Type B pancreatic cell (in vitro differentiated cells): ENCODE results near the gene IFRD2. TPM values are rescaled to one million over a fixed set of nuclear protein-coding genes. Genes with fewer than 3 reads are reported as not detected.

Experiments
- DNase-seq: peaks from one replicate; pipeline ENCODE4 v3.0.0; 2021; ENCODE audit warnings: mixed read lengths; ENCODE audit not compliant: unreplicated experiment; ENCODE audit errors: extremely low spot score
- H3K27ac Mint-ChIP-seq: 2 replicates; pipeline ENCODE4 v1.8.0; 2021; ENCODE audit warnings: mild to moderate bottlenecking, mixed read lengths
- H3K27me3 Mint-ChIP-seq: 2 replicates; pipeline ENCODE4 v1.8.0; 2021; ENCODE audit warnings: mixed read lengths
- H3K36me3 Mint-ChIP-seq: 2 replicates; pipeline ENCODE4 v1.8.0; 2021; ENCODE audit warnings: mixed read lengths
- H3K4me1 Mint-ChIP-seq: one replicate; pipeline ENCODE4 v1.8.0; 2021; ENCODE audit warnings: mixed read lengths; ENCODE audit not compliant: unreplicated experiment
- H3K4me3 Mint-ChIP-seq: 2 replicates; pipeline ENCODE4 v1.8.0; 2021; ENCODE audit warnings: mild to moderate bottlenecking, mixed read lengths
- H3K9me3 Mint-ChIP-seq: 2 replicates; pipeline ENCODE4 v1.8.0; 2021; ENCODE audit warnings: mixed read lengths
- CTCF ChIP-seq: fragments of 200-600 bp; sonication (generic); conservative IDR thresholded peaks from 2 replicates; pipeline ENCODE4 v1.5.0; 2021; ENCODE audit warnings: antibody characterized with exemption, mild to moderate bottlenecking
- total RNA-seq: library from RNA; stranded (reverse); gene quantifications from 2 replicates; pipeline ENCODE4 v1.2.1, GENCODE V29; 2021; ENCODE audit warnings: low replicate concordance

IFRD2 gene
- total RNA-seq, 1 donor from 2014 or later = 80.5 TPM

DNA sequence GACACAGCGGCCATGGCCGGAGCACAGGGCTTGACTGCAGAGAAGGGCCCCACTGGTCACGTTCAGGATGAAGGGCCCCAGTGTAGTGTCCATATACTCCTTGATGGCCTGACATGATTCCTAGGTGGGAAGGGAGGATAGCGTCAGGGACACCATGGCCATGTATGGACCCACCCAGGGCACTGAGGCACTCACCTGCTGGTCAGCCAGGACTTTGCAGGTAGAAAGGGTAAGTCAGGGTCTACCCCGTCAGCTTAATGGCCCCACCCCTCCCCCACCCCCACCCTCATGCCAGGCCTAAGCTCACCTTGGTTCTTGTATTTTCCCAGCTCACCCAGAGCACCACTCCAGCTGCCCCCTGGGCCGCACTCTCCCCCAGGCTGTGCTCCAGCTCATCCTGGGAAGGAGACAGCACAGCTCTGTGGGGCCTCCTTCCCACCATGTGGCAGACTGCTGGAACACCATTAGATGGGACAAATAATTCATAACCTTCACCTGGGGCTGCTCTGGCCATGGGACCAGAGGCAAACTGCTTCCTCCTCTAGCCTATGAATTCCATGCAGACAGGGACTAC lies 8.5 kb upstream of the IFRD2 start:
- no peaks in the 10 kb centered on the region for H3K27me3 Mint-ChIP-seq
- peak overlapping the region; percentile 99 for H3K27ac Mint-ChIP-seq
- peaks cover 18% of the 10 kb centered on the region for H3K4me1 Mint-ChIP-seq
- no peaks in the 10 kb centered on the region for H3K36me3 Mint-ChIP-seq
- TF ChIP-seq CTCF = no peak
- H3K9me3 Mint-ChIP-seq = no peaks in the 10 kb centered on the region
- DNase-seq = no peak
- H3K4me3 Mint-ChIP-seq = peak overlapping the region; percentile 98

- no peak for TF ChIP-seq CTCF
- no peaks in the 10 kb centered on the region for H3K27me3 Mint-ChIP-seq
- no peaks in the 10 kb centered on the region for H3K9me3 Mint-ChIP-seq
- H3K4me1 Mint-ChIP-seq = peaks cover 18% of the 10 kb centered on the region
- peak overlapping the region; percentile 98 for H3K4me3 Mint-ChIP-seq
- no peak for DNase-seq
- H3K27ac Mint-ChIP-seq = peak overlapping the region; percentile 99
- H3K36me3 Mint-ChIP-seq = no peaks in the 10 kb centered on the region
Measured at GRCh38 chr3:50299929-50300680, 7.9 kb upstream of the IFRD2 start.

GRCh38 chr3:50299638-50299928 lies 7.4 kb upstream of the IFRD2 start:
- Mint-ChIP-seq H3K27me3 (no peaks in the 10 kb centered on the region), H3K9me3 (no peaks in the 10 kb centered on the region), H3K4me3 (peak overlapping the region; percentile 98), H3K4me1 (peaks cover 18% of the 10 kb centered on the region), H3K27ac (peak overlapping the region; percentile 99), H3K36me3 (no peaks in the 10 kb centered on the region)
- DNase-seq = no peak
- no peak for TF ChIP-seq CTCF

DNA sequence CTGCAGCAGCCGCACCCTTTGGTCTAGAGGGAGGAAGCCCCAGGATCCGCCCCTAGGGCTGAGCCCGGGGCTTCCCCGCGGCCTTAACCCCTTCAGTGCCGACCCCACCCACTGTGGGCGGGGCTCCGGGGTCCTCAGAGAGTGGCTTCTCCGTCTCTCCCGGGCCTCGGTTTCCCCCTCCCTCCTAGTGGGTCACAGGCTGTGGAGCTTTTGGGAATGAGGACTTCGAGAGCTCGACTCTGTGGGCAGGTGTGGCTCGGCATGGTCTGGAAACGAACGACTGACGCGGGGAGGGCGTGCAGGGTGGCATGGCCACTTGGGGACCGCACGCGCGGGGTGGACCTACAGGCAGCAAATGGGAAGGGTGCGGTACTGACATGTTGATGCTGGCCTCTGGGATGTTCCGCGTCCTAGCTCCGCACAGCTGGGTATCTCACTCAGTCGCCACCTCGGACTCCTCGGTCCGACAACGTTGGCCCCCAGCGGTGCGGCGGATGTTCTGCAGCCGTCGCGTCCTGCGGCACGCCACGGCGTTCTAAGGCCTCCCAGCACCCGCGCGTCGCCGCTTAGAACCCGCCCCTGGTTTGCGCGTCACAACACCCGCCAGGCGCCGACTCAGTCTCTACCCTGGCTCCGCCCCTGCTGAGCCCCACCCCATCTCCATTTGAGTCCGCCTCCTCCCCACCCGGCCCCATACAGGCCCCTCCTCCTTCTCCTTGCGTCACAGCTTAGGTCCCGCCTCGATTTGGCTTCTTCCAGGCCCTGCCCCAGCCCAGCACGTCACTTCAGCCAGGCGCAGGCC lies 6.8 kb upstream of the IFRD2 start, which contains the start of the genes HYAL3 and NAA80:
Gene HYAL3 (minus strand): TSS at position 570 of the 802 bp plus-strand sequence. CDS start 3,803 bp downstream, outside the sequence.
Gene NAA80 (minus strand): TSS at position 570 of the 802 bp plus-strand sequence. CDS start 1,942 bp downstream, outside the sequence.
- Mint-ChIP-seq H3K4me1 (peaks cover 18% of the 10 kb centered on the region), H3K27me3 (no peaks in the 10 kb centered on the region), H3K27ac (peak within 1 kb of the TSS; percentile 99), H3K4me3 (peak within 1 kb of the TSS; percentile 98), H3K36me3 (no peaks in the 10 kb centered on the region), H3K9me3 (no peaks in the 10 kb centered on the region)
- TF ChIP-seq CTCF = peak; percentile 64
- peak; percentile 99 for DNase-seq

DNA sequence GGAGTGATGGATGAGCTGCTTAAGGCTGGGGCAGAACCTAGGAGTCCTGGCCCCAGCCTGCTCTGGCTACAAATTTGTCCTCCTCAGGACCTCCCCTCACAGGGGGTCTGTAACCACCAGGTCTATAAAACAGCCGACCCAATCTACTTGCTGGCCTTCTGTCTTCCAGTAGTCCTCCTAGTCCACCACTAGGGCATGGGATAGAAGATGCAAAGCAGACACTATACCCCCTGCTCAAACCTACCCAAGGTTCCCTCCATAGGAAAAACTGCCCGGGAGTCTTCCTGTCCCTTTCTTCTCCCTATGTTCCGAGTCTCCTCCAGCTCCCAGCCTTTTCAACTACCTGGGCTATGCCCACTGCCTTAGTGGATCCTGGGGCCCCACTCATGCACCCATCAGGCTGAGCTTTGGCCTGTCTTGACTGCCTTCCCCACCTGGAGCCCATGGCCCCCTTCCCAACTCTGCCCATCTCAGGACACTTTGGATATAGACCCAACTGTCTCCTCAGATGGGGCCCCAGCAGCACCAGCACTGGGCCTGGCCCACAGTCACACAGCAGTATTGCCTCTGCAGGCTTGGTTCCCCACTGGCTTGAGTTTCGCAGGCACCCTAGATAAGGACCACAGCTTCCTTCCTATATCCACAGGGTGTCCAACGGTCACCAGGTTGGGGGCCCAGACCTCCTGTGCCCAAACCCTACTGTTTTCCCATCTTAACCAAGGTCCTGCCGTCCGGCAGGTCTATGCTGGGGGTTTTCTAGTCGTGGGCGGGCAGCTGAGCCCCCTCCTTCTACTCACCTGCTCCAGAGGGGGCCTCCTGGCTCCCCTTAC lies 5.9 kb upstream of the IFRD2 start:
- H3K27ac Mint-ChIP-seq = peak overlapping the region; percentile 46
- DNase-seq = no peak
- no peaks in the 10 kb centered on the region for H3K27me3 Mint-ChIP-seq
- H3K36me3 Mint-ChIP-seq = no peaks in the 10 kb centered on the region
- peak; percentile 47 for TF ChIP-seq CTCF
- H3K9me3 Mint-ChIP-seq = no peaks in the 10 kb centered on the region
- H3K4me1 Mint-ChIP-seq = peaks cover 18% of the 10 kb centered on the region
- peak overlapping the region; percentile 98 for H3K4me3 Mint-ChIP-seq
